Measurements from ENCODE around the gene TRAPPC6A.

The TRAPPC6A gene

GRCh38 chr19:45149129-45149528 lies 28.9 kb downstream of the TRAPPC6A start:
- DNase-seq (ENCODE audit: low read depth, low spot score) = no peak

- DNase-seq (ENCODE audit: low read depth, low spot score) = no peak
Measured at GRCh38 chr19:45147835-45148676, 30.0 kb downstream of the TRAPPC6A start.

GRCh38 chr19:45146741-45147205 lies 31.3 kb downstream of the TRAPPC6A start:
- no peak for DNase-seq (ENCODE audit: low read depth, low spot score)

- no peak for DNase-seq (ENCODE audit: low read depth, low spot score)
Measured at GRCh38 chr19:45146251-45146650, 31.8 kb downstream of the TRAPPC6A start.

- DNase-seq (ENCODE audit: low read depth, low spot score) = no peak
Measured at GRCh38 chr19:45145270-45146189, 32.5 kb downstream of the TRAPPC6A start.

GRCh38 chr19:45144431-45145269 lies 33.4 kb downstream of the TRAPPC6A start:
- DNase-seq (ENCODE audit: low read depth, low spot score) = no peak

GRCh38 chr19:45142726-45143110 lies 35.3 kb downstream of the TRAPPC6A start:
- DNase-seq (ENCODE audit: low read depth, low spot score) = no peak

- DNase-seq (ENCODE audit: low read depth, low spot score) = no peak
Measured at GRCh38 chr19:45142016-45142725, 35.9 kb downstream of the TRAPPC6A start.

GRCh38 chr19:45141203-45141900 lies 36.7 kb downstream of the TRAPPC6A start:
- DNase-seq (ENCODE audit: low read depth, low spot score) = no peak

- DNase-seq (ENCODE audit: low read depth, low spot score) = no peak
Measured at GRCh38 chr19:45140533-45140932, 37.5 kb downstream of the TRAPPC6A start.

GRCh38 chr19:45140144-45140503 lies 37.9 kb downstream of the TRAPPC6A start:
- no peak for DNase-seq (ENCODE audit: low read depth, low spot score)

GRCh38 chr19:45139286-45140143 lies 38.5 kb downstream of the TRAPPC6A start:
- no peak for DNase-seq (ENCODE audit: low read depth, low spot score)

GRCh38 chr19:45138303-45138751 lies 39.7 kb downstream of the TRAPPC6A start:
- no peak for DNase-seq (ENCODE audit: low read depth, low spot score)

- no peak for DNase-seq (ENCODE audit: low read depth, low spot score)
Measured at GRCh38 chr19:45137179-45137761, 40.8 kb downstream of the TRAPPC6A start.

GRCh38 chr19:45136507-45137178 lies 41.4 kb downstream of the TRAPPC6A start:
- no peak for DNase-seq (ENCODE audit: low read depth, low spot score)

GRCh38 chr19:45135176-45135885 lies 42.7 kb downstream of the TRAPPC6A start:
- no peak for DNase-seq (ENCODE audit: low read depth, low spot score)

GRCh38 chr19:45133661-45134060 lies 44.4 kb downstream of the TRAPPC6A start:
- DNase-seq (ENCODE audit: low read depth, low spot score) = no peak

Data from brain pericyte (primary cell).